ENCODE results near the gene ANKRD13C.
A peak's percentile ranks its signal among the peaks of the same experiment; 100 is the strongest.

Gene ANKRD13C

GRCh38 chr1:70333245-70333644 is 21.3 kb downstream of the ANKRD13C start:
- TF ChIP-seq, protein P1, sequence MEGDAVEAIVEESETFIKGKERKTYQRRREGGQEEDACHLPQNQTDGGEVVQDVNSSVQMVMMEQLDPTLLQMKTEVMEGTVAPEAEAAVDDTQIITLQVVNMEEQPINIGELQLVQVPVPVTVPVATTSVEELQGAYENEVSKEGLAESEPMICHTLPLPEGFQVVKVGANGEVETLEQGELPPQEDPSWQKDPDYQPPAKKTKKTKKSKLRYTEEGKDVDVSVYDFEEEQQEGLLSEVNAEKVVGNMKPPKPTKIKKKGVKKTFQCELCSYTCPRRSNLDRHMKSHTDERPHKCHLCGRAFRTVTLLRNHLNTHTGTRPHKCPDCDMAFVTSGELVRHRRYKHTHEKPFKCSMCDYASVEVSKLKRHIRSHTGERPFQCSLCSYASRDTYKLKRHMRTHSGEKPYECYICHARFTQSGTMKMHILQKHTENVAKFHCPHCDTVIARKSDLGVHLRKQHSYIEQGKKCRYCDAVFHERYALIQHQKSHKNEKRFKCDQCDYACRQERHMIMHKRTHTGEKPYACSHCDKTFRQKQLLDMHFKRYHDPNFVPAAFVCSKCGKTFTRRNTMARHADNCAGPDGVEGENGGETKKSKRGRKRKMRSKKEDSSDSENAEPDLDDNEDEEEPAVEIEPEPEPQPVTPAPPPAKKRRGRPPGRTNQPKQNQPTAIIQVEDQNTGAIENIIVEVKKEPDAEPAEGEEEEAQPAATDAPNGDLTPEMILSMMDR (IDR thresholded peaks at IDR 0.05; ENCODE audit: insufficient read depth, low read length, missing control alignments) = no peak
- H3K4me3 ChIP-seq (ENCODE audit: low read depth, low read length) = no peak overlapping the region
- CTCF ChIA-PET = no interaction called here
- no peak for DNase-seq (ENCODE audit: low read depth, low spot score)
- POLR2A ChIA-PET = no interaction called here

DNA sequence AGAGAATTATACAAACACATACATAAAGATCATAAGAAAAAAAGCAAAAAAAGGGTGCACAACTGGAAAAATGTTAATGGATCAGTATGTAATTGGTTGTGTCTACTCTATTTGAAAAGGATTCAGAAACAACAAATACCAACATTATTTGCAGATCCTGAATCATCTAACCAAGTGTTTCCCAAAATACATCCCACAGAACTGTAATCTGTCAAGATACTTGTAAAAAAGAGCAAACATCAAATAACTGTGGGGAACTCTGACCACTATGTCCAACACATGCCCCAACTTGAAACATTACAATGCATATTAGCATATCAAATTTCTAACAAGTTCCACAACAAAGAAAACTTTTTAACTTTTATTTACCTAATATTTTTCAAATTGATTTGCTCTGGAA is 22.6 kb downstream of the ANKRD13C start:
- DNase-seq (ENCODE audit: low read depth, low spot score) = no peak
- no peak overlapping the region for H3K4me3 ChIP-seq (ENCODE audit: low read depth, low read length)
- CTCF ChIA-PET = no interaction called here
- POLR2A ChIA-PET = no interaction called here
- TF ChIP-seq, protein P1 (IDR thresholded peaks at IDR 0.05; ENCODE audit: insufficient read depth, low read length, missing control alignments) = no peak

DNA sequence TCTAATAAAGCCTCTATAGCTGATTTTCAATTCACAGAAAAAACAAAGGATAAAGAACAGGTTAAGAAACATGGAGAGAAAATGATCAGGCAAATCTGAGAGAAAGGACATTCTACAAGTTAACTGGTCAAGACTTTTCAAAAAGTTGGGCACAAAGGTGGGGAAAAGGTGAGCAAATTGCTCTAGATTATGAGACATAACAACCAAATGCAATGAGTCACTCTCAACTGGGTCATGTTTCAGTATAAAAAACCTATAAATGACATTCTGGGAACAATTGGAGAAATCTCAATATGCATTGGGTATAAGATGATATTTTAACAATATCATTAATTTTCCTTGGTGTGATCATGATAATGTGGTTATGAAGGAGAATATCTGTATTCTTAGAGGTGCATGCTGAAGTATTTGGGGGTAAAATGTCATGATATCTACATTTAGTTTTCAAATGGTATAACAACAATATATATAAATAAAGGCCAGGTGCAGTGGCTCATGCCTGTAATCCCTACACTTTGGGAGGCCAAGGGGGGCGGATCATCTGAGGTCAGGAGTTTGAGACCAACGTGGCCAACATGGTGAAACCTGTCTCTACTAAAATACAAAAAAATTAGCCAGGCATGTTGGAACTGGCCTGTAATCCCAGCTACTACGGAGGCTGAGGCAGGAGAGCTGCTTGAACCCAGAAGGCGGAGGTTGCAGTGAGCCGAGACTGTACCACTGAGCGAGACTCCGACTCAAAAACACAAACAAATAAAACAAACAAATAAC is 27.0 kb downstream of the ANKRD13C start:
- no peak overlapping the region for H3K4me3 ChIP-seq (ENCODE audit: low read depth, low read length)
- TF ChIP-seq, protein P1 (IDR thresholded peaks at IDR 0.05; ENCODE audit: insufficient read depth, low read length, missing control alignments) = no peak
- ChIA-PET POLR2A (no interaction called here), CTCF (interaction anchor here (1.0 kb wide), 1 partner anchor 9 kb away, joined by 3 read pairs; no protein-coding TSS in a partner anchor)
- no peak for DNase-seq (ENCODE audit: low read depth, low spot score)

DNA sequence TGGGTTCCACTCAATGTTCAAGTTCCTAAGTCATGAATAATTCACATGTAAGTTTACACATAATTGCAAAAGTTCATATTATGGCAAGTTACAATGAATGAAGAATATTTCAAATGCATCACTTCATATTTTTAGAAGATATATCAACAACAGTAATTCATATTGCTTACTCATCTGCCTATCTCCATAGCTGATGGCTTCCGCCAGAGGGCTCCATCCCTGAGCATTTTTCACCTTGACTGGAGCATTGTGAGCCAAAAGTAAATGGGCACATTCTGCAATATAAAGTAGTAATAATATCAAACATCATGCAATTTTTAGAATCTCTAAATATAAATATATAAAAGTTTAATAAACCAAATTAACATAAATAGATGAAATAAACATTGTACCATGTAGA is 29.8 kb downstream of the ANKRD13C start:
- TF ChIP-seq, protein P1 (IDR thresholded peaks at IDR 0.05; ENCODE audit: insufficient read depth, low read length, missing control alignments) = no peak
- DNase-seq (ENCODE audit: low read depth, low spot score) = no peak
- ChIA-PET CTCF (no interaction called here), POLR2A (no interaction called here)
- H3K4me3 ChIP-seq (ENCODE audit: low read depth, low read length) = no peak overlapping the region

GRCh38 chr1:70319750-70320149 is 34.8 kb downstream of the ANKRD13C start:
- ChIA-PET POLR2A (interaction anchor here (0.7 to 1.7 kb wide), 3 partner anchors 25 to 143 kb away, joined by 3 to 6 read pairs (median 4); partner anchors contain the start of gene ANKRD13C), CTCF (interaction anchor here (1.0 kb wide), 1 partner anchor 9 kb away, joined by 3 read pairs; no protein-coding TSS in a partner anchor)
- DNase-seq (ENCODE audit: low read depth, low spot score) = peak; percentile 63
- TF ChIP-seq, protein P1 (IDR thresholded peaks at IDR 0.05; ENCODE audit: insufficient read depth, low read length, missing control alignments) = no peak
- H3K4me3 ChIP-seq (ENCODE audit: low read depth, low read length) = no peak overlapping the region

GRCh38 chr1:70318191-70318590 is 36.3 kb downstream of the ANKRD13C start:
- H3K4me3 ChIP-seq (ENCODE audit: low read depth, low read length) = no peak overlapping the region
- ChIA-PET CTCF (interaction anchor here (0.6 to 1.0 kb wide), 2 partner anchors 9 to 116 kb away, joined by 3 read pairs; no protein-coding TSS in a partner anchor), POLR2A (no interaction called here)
- no peak for DNase-seq (ENCODE audit: low read depth, low spot score)
- TF ChIP-seq, protein P1 (IDR thresholded peaks at IDR 0.05; ENCODE audit: insufficient read depth, low read length, missing control alignments) = no peak

All from AG04449 (cell line).